Gastroesophageal sphincter (tissue), 4 donors: Measurements from ENCODE around the gene RHPN2. TPM values are rescaled to one million over a fixed set of nuclear protein-coding genes. Genes with fewer than 3 reads are reported as not detected.

Experiments
- ATAC-seq: fragments of 150-250 bp; one replicate; pipeline ENCODE4 v1.9.1; 2016; ENCODE audit warnings: mild to moderate bottlenecking, moderate library complexity
- H3K27ac ChIP-seq, 4 donors: fragments of 200-600 bp; sonication (generic) in 3 of 4; 1 replicate in 3 of 4; 2 replicates in 1 of 4; pipeline ENCODE4 v1.5.1; 2016 to 2019
- H3K27me3 ChIP-seq: fragments of 200-600 bp; sonication (generic); one replicate; pipeline ENCODE4 v1.5.1; 2019
- H3K36me3 ChIP-seq, 2 donors: fragments of 200-600 bp; sonication (generic); one replicate each; pipeline ENCODE4 v1.5.1; 2019; ENCODE audit warnings: control low read depth in 1 of 2
- H3K4me1 ChIP-seq, 3 donors: fragments of 200-600 bp; sonication (generic); 1 replicate in 2 of 3; 2 replicates in 1 of 3; pipeline ENCODE4 v1.5.1; 2016 to 2019; ENCODE audit warnings: control low read depth in 2 of 3
- H3K4me3 ChIP-seq, 2 donors: fragments of 200-600 bp; sonication (generic); one replicate each; pipeline ENCODE4 v1.5.1; 2019; ENCODE audit warnings: mild to moderate bottlenecking in 1 of 2, moderate library complexity in 1 of 2
- H3K9me3 ChIP-seq, 3 donors: fragments of 200-600 bp; sonication (generic); one replicate each; pipeline ENCODE4 v1.5.1; 2017 to 2019; ENCODE audit warnings: control low read depth in 2 of 3
- EP300 ChIP-seq: sonication (generic); formaldehyde crosslinking; IDR thresholded peaks from one replicate; pipeline ENCODE4 v1.6.1; 2017; ENCODE audit warnings: antibody characterized with exemption, mild to moderate bottlenecking
- POLR2A ChIP-seq, 2 donors: fragments of 450-650 bp; IDR thresholded peaks; one replicate each; pipeline ENCODE4 v1.6.1; 2017; ENCODE audit warnings: antibody characterized with exemption in 2 of 2, mild to moderate bottlenecking in 2 of 2, moderate library complexity in 1 of 2
- POLR2AphosphoS5 ChIP-seq: sonication (generic); formaldehyde crosslinking; IDR thresholded peaks from one replicate; pipeline ENCODE4 v1.6.1; 2017; ENCODE audit warnings: antibody characterized with exemption
- WGBS, 2 donors: methylation state at CpG; one replicate each; pipeline ENCODE4 v1.1.5; 2018; ENCODE audit warnings: low coverage in 1 of 2; 5-methylcytosine and 5-hydroxymethylcytosine counted together
- small RNA-seq, 4 donors: library from RNA; depleted of rRNA; stranded (forward); fragments of <200 nt; gene quantifications; one replicate each; pipeline ENCODE3, GENCODE V24; 2016
- total RNA-seq, 4 donors: library from RNA; depleted of rRNA; stranded (reverse); fragments of >200 nt; gene quantifications; one replicate each; pipeline ENCODE4 v1.1.0, GENCODE V29; 2016
- TF ChIP-seq, protein P1 (sequence below), 4 experiments: fragments of 200-600 bp in 2 of 4; fragments of 450-650 bp in 2 of 4; sonication (generic) in 1 of 4; IDR thresholded peaks; one replicate each; pipeline ENCODE4 v1.5.1; 2017 to 2019; ENCODE audit warnings: antibody characterized with exemption in 4 of 4, mild to moderate bottlenecking in 2 of 4, moderate library complexity in 2 of 4

RHPN2 gene
- total RNA-seq, 4 donors from 2014 or later = 1.4 to 4.7 (median 2.1) TPM

DNA sequence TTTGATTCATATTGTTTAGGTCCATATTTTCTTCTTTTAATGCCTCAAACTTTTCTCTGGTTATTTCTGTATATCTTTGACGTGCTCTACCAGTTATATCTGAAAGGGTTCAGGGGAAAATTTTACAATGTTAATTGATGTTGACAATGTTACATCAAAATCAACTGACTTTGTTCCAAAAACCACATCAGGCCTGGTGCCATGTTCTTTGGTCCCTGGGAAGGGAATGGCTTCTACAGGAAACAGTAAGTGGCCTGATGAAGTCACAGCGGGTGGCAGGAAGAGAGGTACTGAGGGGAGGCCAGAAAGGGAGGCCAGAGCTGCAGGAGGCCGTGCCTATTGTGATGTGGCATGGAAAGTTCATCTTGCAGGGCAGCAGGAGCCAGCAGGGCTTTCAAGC lies 131.1 kb downstream of the RHPN2 start:
- H3K36me3 ChIP-seq = peaks cover 4 to 98% of the 10 kb centered on the region in 2 donors
- no peaks in the 10 kb centered on the region for H3K4me1 ChIP-seq
- no peak overlapping the region for H3K4me3 ChIP-seq
- no peak overlapping the region for H3K27ac ChIP-seq
- no peak for ATAC-seq
- peaks cover 0 to 2% (median 0%) of the 10 kb centered on the region in 3 donors for H3K9me3 ChIP-seq
- H3K27me3 ChIP-seq = no peaks in the 10 kb centered on the region
- 97 to 100% methylated on average over 2 to 3 of the region's 3 CpGs for WGBS, 2 donors
- TF ChIP-seq, protein P1, sequence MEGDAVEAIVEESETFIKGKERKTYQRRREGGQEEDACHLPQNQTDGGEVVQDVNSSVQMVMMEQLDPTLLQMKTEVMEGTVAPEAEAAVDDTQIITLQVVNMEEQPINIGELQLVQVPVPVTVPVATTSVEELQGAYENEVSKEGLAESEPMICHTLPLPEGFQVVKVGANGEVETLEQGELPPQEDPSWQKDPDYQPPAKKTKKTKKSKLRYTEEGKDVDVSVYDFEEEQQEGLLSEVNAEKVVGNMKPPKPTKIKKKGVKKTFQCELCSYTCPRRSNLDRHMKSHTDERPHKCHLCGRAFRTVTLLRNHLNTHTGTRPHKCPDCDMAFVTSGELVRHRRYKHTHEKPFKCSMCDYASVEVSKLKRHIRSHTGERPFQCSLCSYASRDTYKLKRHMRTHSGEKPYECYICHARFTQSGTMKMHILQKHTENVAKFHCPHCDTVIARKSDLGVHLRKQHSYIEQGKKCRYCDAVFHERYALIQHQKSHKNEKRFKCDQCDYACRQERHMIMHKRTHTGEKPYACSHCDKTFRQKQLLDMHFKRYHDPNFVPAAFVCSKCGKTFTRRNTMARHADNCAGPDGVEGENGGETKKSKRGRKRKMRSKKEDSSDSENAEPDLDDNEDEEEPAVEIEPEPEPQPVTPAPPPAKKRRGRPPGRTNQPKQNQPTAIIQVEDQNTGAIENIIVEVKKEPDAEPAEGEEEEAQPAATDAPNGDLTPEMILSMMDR (IDR thresholded peaks at IDR 0.05) = no peak
- TF ChIP-seq POLR2AphosphoS5 (no peak), EP300 (no peak), POLR2A (IDR thresholded peaks at IDR 0.05) (no peak)

DNA sequence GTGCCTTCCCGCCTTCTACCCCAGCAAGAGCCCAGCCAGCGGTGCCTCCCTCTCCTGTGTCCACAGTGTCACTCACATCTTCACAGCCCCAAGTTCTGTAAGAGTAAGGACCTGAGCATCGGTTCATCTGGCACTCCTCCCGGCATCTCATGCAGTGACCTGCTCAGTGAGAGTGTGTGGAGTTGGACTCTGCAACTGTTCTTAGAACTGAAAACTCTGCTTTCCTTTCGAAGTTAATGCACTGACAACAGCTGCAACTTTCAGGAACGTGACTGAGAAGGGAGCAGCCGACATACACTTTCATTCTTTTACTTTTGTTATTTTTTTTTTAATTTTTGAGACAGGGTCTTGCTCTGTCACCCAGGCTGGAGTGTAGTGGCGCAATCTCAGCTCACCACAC lies 134.1 kb downstream of the RHPN2 start:
- no peaks in the 10 kb centered on the region for H3K4me1 ChIP-seq
- no peak for ATAC-seq
- peaks cover 0 to 9% (median 0%) of the 10 kb centered on the region in 3 donors for H3K9me3 ChIP-seq
- H3K36me3 ChIP-seq = peaks cover 5 to 98% of the 10 kb centered on the region in 2 donors
- H3K27me3 ChIP-seq = no peaks in the 10 kb centered on the region
- TF ChIP-seq, protein P1 (IDR thresholded peaks at IDR 0.05) = no peak
- TF ChIP-seq POLR2A (IDR thresholded peaks at IDR 0.05) = no peak
- TF ChIP-seq POLR2AphosphoS5 = no peak
- no peak for TF ChIP-seq EP300
- WGBS, 2 donors = 96 to 98% methylated on average over 4 to 7 of the region's 8 CpGs
- no peak overlapping the region for H3K4me3 ChIP-seq
- no peak overlapping the region for H3K27ac ChIP-seq

DNA sequence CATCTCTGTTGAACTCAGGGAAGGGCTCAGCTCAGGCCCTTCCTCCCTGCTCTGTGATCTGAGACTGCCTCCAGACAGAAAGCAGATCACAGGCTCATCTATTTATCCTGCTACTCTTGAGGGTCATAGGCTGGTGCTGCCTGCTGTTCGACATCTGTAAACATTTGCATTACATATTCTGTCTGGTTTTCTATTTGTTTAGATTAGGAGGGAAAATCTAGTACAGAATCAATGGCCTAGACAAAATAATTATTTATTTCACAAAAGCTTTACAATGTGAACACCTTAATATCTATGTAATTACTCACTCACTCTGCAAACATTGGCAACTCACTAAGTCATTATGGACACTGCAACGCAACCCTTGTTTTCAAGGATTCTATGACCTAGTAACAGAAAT lies 135.9 kb downstream of the RHPN2 start:
- TF ChIP-seq, protein P1 (IDR thresholded peaks at IDR 0.05) = no peak
- TF ChIP-seq POLR2AphosphoS5 (no peak), POLR2A (IDR thresholded peaks at IDR 0.05) (no peak), EP300 (no peak)
- no peak overlapping the region for H3K27ac ChIP-seq
- no peaks in the 10 kb centered on the region for H3K4me1 ChIP-seq
- peaks cover 5 to 98% of the 10 kb centered on the region in 2 donors for H3K36me3 ChIP-seq
- no peak for ATAC-seq
- no peak overlapping the region for H3K4me3 ChIP-seq
- no peaks in the 10 kb centered on the region for H3K27me3 ChIP-seq
- H3K9me3 ChIP-seq = peaks cover 0 to 9% (median 0%) of the 10 kb centered on the region in 3 donors
- 88 to 93% methylated on average over 2 of the region's 2 CpGs for WGBS, 2 donors

Small RNAs within 50 kb of the gene (small RNA-seq; reads per million reads assigned to genes)
- 0 reads per million in 4 donors for gene AC008521.1
- 0 reads per million in 4 donors for gene AC008521.2

Other genes starting within 250 kb of the RHPN2 start
- under 1 TPM in 1 of 4 donors, not detected in 3; 0.96 TPM for gene SLC7A9, start 195.1 kb downstream of the RHPN2 start, total RNA-seq
- gene CEP89, start 92.9 kb downstream of the RHPN2 start, total RNA-seq = 10 to 100 TPM; 14.8 to 21.9 (median 20.2) TPM
- gene FAAP24, start 92.6 kb downstream of the RHPN2 start, total RNA-seq = 1 to 10 TPM in 2 of 4 donors, under 1 TPM in 2; 0.27 to 2.5 (median 1.2) TPM
- 10 to 100 TPM in 1 of 4 donors, 1 to 10 TPM in 3; 6.2 to 10.4 (median 6.8) TPM for gene GPATCH1, start 16.3 kb upstream of the RHPN2 start, total RNA-seq
- gene WDR88, start 67.2 kb upstream of the RHPN2 start, total RNA-seq = not detected
- gene LRP3, start 129.4 kb upstream of the RHPN2 start, total RNA-seq = 10 to 100 TPM; 31.0 to 66.7 (median 38.5) TPM
- gene SLC7A10, start 161.0 kb upstream of the RHPN2 start, total RNA-seq = not detected
- gene CEBPA, start 237.6 kb upstream of the RHPN2 start, total RNA-seq = 10 to 100 TPM in 1 of 4 donors, 1 to 10 TPM in 3; 7.0 to 11.3 (median 9.0) TPM